Measurements from ENCODE around the gene TAF3.
A peak's percentile ranks its signal among the peaks of the same experiment; 100 is the strongest.
"Not testable (repeated sequence)": the region's sequence is repeated elsewhere in the genome, so short reads cannot be mapped to it uniquely, and the experiment has no call there.

The TAF3 gene

GRCh38 chr10:7818295-7819120 is at the start of gene TAF3:
TAF3 (plus strand) TSS chr10:7818505; CDS start chr10:7818710, 205 bp downstream.
- Histone ChIP-seq H3K4me3 (peak within 1 kb of the TSS; percentile 100), H3K27ac (peak within 1 kb of the TSS; percentile 12 to 82)
- DNase-seq (ENCODE audit: low spot score), result peak; percentile 93
- no peak for TF ChIP-seq CTCF (IDR thresholded peaks at IDR 0.05)

GRCh38 chr10:7773845-7774801 is 44.2 kb upstream of the TAF3 start:
- no peak for TF ChIP-seq CTCF (IDR thresholded peaks at IDR 0.05)
- no peak for DNase-seq (ENCODE audit: low spot score)
- no peak overlapping the region for H3K4me3 ChIP-seq
- H3K27ac ChIP-seq, result no peak overlapping the region

- Histone ChIP-seq H3K27ac (no peak overlapping the region), H3K4me3 (no peak overlapping the region)
- TF ChIP-seq CTCF (IDR thresholded peaks at IDR 0.05), result no peak
- DNase-seq (ENCODE audit: low spot score), result no peak
These were observed 41.5 kb upstream of the TAF3 start for GRCh38 chr10:7776777-7777176.

GRCh38 chr10:7782194-7782593 is 36.1 kb upstream of the TAF3 start:
- DNase-seq (ENCODE audit: low spot score); H3K27ac ChIP-seq; H3K4me3 ChIP-seq: not testable (repeated sequence)

GRCh38 chr10:7786430-7786829 is 31.9 kb upstream of the TAF3 start:
- Histone ChIP-seq H3K4me3 (peak overlapping the region; percentile 86), H3K27ac (no peak overlapping the region)
- no peak for TF ChIP-seq CTCF (IDR thresholded peaks at IDR 0.05)
- no peak for DNase-seq (ENCODE audit: low spot score)

GRCh38 chr10:7787150-7787856 is 31.0 kb upstream of the TAF3 start:
- no peak for DNase-seq (ENCODE audit: low spot score)

More at GRCh38 chr10:7787150-7787856, 31.0 kb upstream of the TAF3 start:
- H3K27ac ChIP-seq, result peak overlapping the region; percentile 81 to 87
- H3K4me3 ChIP-seq, result peak overlapping the region; percentile 86
- TF ChIP-seq CTCF (IDR thresholded peaks at IDR 0.05), result no peak

Data from coronary artery (tissue), 2 donors.